H1 (cell line): ENCODE data around the gene MATN1. TPM values are rescaled to one million over a fixed set of nuclear protein-coding genes. Genes with fewer than 3 reads are reported as not detected.
A peak's percentile ranks its signal among the peaks of the same experiment; 100 is the strongest.

ENCODE experiments used
- CTCF ChIA-PET: fragments of 300-600 bp; sonication (Branson Sonifier 250); formaldehyde crosslinking; loops from one replicate; lab custom pipeline; 2021; ENCODE audit not compliant: partially characterized antibody; lab: Charles Lee
- POLR2A ChIA-PET: fragments of 300-600 bp; sonication (Branson Sonifier 250); formaldehyde crosslinking; loops from one replicate; lab custom pipeline; 2021; ENCODE audit warnings: inconsistent platforms; ENCODE audit not compliant: partially characterized antibody; lab: Charles Lee
- DNase-seq, 2 experiments: peaks; one replicate each; pipeline versions ENCODE4 v3.0.0 to v3.0.0-alpha.2; 2010 to 2022; ENCODE audit warnings: low spot score in 2 of 2, low read depth in 1 of 2, mixed read lengths in 1 of 2
- FAIRE-seq: peaks from 2 replicates; lab custom pipeline; 2011; peaks lifted over from hg19 to GRCh38; lab: Jason Lieb, UNC
- H2AFZ ChIP-seq: 2 replicates; pipeline ENCODE4 v1.8.1; 2012; ENCODE audit warnings: low read length, inconsistent platforms
- H2AK5ac ChIP-seq: 2 replicates; pipeline ENCODE4 v1.6.1; 2013; ENCODE audit warnings: low read depth, low read length
- H2BK120ac ChIP-seq: replicated peaks from 2 replicates; pipeline ENCODE3; 2013; ENCODE audit warnings: low read depth, low read length, inconsistent platforms
- H2BK12ac ChIP-seq: 2 replicates; pipeline ENCODE4 v1.6.1; 2013; ENCODE audit warnings: low read depth, low read length
- H2BK15ac ChIP-seq: 2 replicates; pipeline ENCODE4 v1.6.1; 2013; ENCODE audit warnings: low read length
- H2BK20ac ChIP-seq: 2 replicates; pipeline ENCODE4 v1.6.1; 2013; ENCODE audit warnings: low read length
- H2BK5ac ChIP-seq: 2 replicates; pipeline ENCODE4 v1.6.1; 2013; ENCODE audit warnings: low read depth, low read length
- H3K14ac ChIP-seq: 2 replicates; pipeline ENCODE4 v1.6.1; 2013; ENCODE audit warnings: inconsistent platforms; ENCODE audit not compliant: insufficient read length
- H3K18ac ChIP-seq: 2 replicates; pipeline ENCODE4 v1.6.1; 2013; ENCODE audit warnings: low read length; ENCODE audit errors: extremely low read depth
- H3K23ac ChIP-seq: 2 replicates; pipeline ENCODE4 v1.6.1; 2013; ENCODE audit warnings: inconsistent platforms; ENCODE audit not compliant: insufficient read length
- H3K23me2 ChIP-seq: 2 replicates; pipeline ENCODE4 v1.6.1; 2013; ENCODE audit warnings: low read depth, low read length
- H3K27ac ChIP-seq: 2 replicates; pipeline ENCODE4 v1.6.1; 2011; ENCODE audit warnings: low read depth, low read length, inconsistent platforms
- H3K27me3 ChIP-seq, 4 experiments: replicated peaks in 1 of 4; 1 replicate in 1 of 4; 2 replicates in 3 of 4; pipeline versions ENCODE4 v1.6.1 to v1.8.1; 2011 to 2013; ENCODE audit warnings: low read length in 3 of 4, mild to moderate bottlenecking in 3 of 4, inconsistent platforms in 2 of 4, mixed read lengths in 2 of 4, moderate library complexity in 1 of 4; ENCODE audit not compliant: control insufficient read depth in 3 of 4, insufficient read depth in 3 of 4; ENCODE audit errors: extremely low read depth in 1 of 4
- H3K36me3 ChIP-seq, 4 experiments: 2 replicates each; pipeline versions ENCODE4 v1.6.1 to v1.8.1; 2011 to 2013; ENCODE audit warnings: mild to moderate bottlenecking in 4 of 4, low read length in 3 of 4, moderate library complexity in 2 of 4, control low read depth in 1 of 4, inconsistent platforms in 1 of 4; ENCODE audit not compliant: insufficient read depth in 4 of 4, control insufficient read depth in 2 of 4
- H3K4ac ChIP-seq: replicated peaks from 2 replicates; pipeline ENCODE3; 2013; ENCODE audit warnings: low read length, low read depth, mixed read lengths, inconsistent platforms; ENCODE audit not compliant: insufficient read length
- H3K4me1 ChIP-seq, 4 experiments: replicated peaks in 1 of 4; 1 replicate in 1 of 4; 2 replicates in 3 of 4; pipeline versions ENCODE4 v1.6.1 to v1.8.1; 2011 to 2013; ENCODE audit warnings: low read length in 3 of 4, inconsistent platforms in 2 of 4, mixed read lengths in 1 of 4; ENCODE audit not compliant: insufficient read depth in 4 of 4, control insufficient read depth in 3 of 4
- H3K4me2 ChIP-seq, 2 experiments: 2 replicates each; pipeline versions ENCODE4 v1.6.1 to v1.8.1; 2011 to 2013; ENCODE audit warnings: low read depth in 2 of 2, low read length in 2 of 2, control low read depth in 1 of 2, inconsistent platforms in 1 of 2, mild to moderate bottlenecking in 1 of 2; ENCODE audit not compliant: insufficient read depth in 1 of 2
- H3K4me3 ChIP-seq, 4 experiments: fragments of 200-600, 300-600 bp in 1 of 4; sonication (generic), shearing (Covaris generic), sonication (Bioruptor Twin) in 1 of 4; 2 replicates each; pipeline versions ENCODE4 v1.5.1 to v1.8.1; 2011 to 2016; ENCODE audit warnings: low read length in 4 of 4, low read depth in 3 of 4, control low read depth in 2 of 4, inconsistent platforms in 2 of 4, mild to moderate bottlenecking in 2 of 4, mixed read lengths in 1 of 4, moderate library complexity in 1 of 4; ENCODE audit not compliant: insufficient read depth in 2 of 4; ENCODE audit errors: extremely low read depth in 1 of 4
- H3K56ac ChIP-seq: replicated peaks from 2 replicates; pipeline ENCODE3; 2013; ENCODE audit warnings: low read depth, mild to moderate bottlenecking, mixed read lengths, low read length, inconsistent platforms; ENCODE audit not compliant: insufficient read length
- H3K79me1 ChIP-seq: 2 replicates; pipeline ENCODE4 v1.6.1; 2013; ENCODE audit warnings: low read depth, low read length, control low read depth
- H3K79me2 ChIP-seq, 2 experiments: 2 replicates each; pipeline versions ENCODE4 v1.6.1 to v1.8.1; 2012 to 2013; ENCODE audit warnings: low read length in 2 of 2, mild to moderate bottlenecking in 2 of 2, inconsistent platforms in 1 of 2; ENCODE audit not compliant: insufficient read depth in 2 of 2, control insufficient read depth in 1 of 2
- H3K9ac ChIP-seq, 4 experiments: replicated peaks in 1 of 4; 1 replicate in 1 of 4; 2 replicates in 3 of 4; pipeline versions ENCODE4 v1.6.1 to v1.8.1; 2011 to 2013; ENCODE audit warnings: low read depth in 3 of 4, low read length in 3 of 4, control low read depth in 2 of 4, mild to moderate bottlenecking in 2 of 4, moderate library complexity in 2 of 4, inconsistent platforms in 1 of 4; ENCODE audit errors: extremely low read depth in 1 of 4
- H3K9me3 ChIP-seq, 2 experiments: 2 replicates each; pipeline versions ENCODE4 v1.6.1 to v1.8.1; 2012 to 2013; ENCODE audit warnings: mild to moderate bottlenecking in 2 of 2, moderate library complexity in 2 of 2, control low read depth in 1 of 2, inconsistent platforms in 1 of 2, low read depth in 1 of 2, low read length in 1 of 2, mixed read lengths in 1 of 2; ENCODE audit not compliant: insufficient read depth in 2 of 2
- H4K20me1 ChIP-seq, 2 experiments: replicated peaks in 1 of 2; 2 replicates each; pipeline versions ENCODE3 to v1.8.1; 2011 to 2013; ENCODE audit warnings: inconsistent platforms in 2 of 2, low read length in 2 of 2, mild to moderate bottlenecking in 1 of 2; ENCODE audit not compliant: insufficient read depth in 2 of 2, control insufficient read depth in 1 of 2
- H4K5ac ChIP-seq: 2 replicates; pipeline ENCODE4 v1.6.1; 2013; ENCODE audit warnings: low read length, low read depth, mixed read lengths, inconsistent platforms; ENCODE audit not compliant: insufficient read length
- H4K8ac ChIP-seq: 2 replicates; pipeline ENCODE4 v1.8.0; 2013; ENCODE audit warnings: mild to moderate bottlenecking, moderate library complexity, low read length, inconsistent platforms; ENCODE audit not compliant: insufficient read depth; ENCODE audit errors: extremely low read depth
- H4K91ac ChIP-seq: replicated peaks from 2 replicates; pipeline ENCODE3; 2013; ENCODE audit warnings: low read length, mixed read lengths, inconsistent platforms; ENCODE audit not compliant: insufficient read length
- YY1 ChIP-seq: IDR thresholded peaks from 2 replicates; pipeline ENCODE4 v1.6.1; 2011; ENCODE audit warnings: low read depth, mild to moderate bottlenecking, low read length
- WGBS, 2 experiments: shearing (Covaris generic) in 1 of 2; methylation state at CpG; one replicate each; pipeline versions ENCODE4 v1.1.6 to v1.1.7; 2013 to 2015; ENCODE audit warnings: low lambda C conversion rate in 2 of 2, mixed read lengths in 2 of 2, inconsistent platforms in 1 of 2, low coverage in 1 of 2, missing lambda C conversion rate in 1 of 2; ENCODE audit not compliant: insufficient replicate concordance in 2 of 2, insufficient coverage in 1 of 2, insufficient read length in 1 of 2; ENCODE audit errors: extremely low coverage in 1 of 2, missing lambda C conversion rate in 1 of 2; 5-methylcytosine and 5-hydroxymethylcytosine counted together
- polyA plus RNA-seq, 7 experiments: library from polyadenylated mRNA; depleted of rRNA in 3 of 7; stranded (reverse) in 5 of 7; unstranded in 2 of 7; fragments of >200 nt in 5 of 7; fragments of 200-250 nt in 2 of 7; gene quantifications; 1 replicate in 5 of 7; 2 replicates in 1 of 7; 4 replicates in 1 of 7; pipeline versions ENCODE4 v1.2.1 to v1.2.3, GENCODE V29; 2011 to 2013; ENCODE audit warnings: missing spikeins in 2 of 7, mixed read lengths in 2 of 7
- total RNA-seq: library from RNA; stranded (reverse); fragmentation: NEBNext Ultra II Directional; extraction: Animal tissue kit (Norgen Biotek cat#: 25700); gene quantifications from 2 replicates; pipeline ENCODE4 v1.2.1, GENCODE V29; 2021

Gene MATN1
- total and polyA plus RNA-seq, 2 of the 8 experiments (the other 6 are each of a cell fraction or from before 2014, with no cell fraction given) = 0.12 to 0.28 TPM

DNA sequence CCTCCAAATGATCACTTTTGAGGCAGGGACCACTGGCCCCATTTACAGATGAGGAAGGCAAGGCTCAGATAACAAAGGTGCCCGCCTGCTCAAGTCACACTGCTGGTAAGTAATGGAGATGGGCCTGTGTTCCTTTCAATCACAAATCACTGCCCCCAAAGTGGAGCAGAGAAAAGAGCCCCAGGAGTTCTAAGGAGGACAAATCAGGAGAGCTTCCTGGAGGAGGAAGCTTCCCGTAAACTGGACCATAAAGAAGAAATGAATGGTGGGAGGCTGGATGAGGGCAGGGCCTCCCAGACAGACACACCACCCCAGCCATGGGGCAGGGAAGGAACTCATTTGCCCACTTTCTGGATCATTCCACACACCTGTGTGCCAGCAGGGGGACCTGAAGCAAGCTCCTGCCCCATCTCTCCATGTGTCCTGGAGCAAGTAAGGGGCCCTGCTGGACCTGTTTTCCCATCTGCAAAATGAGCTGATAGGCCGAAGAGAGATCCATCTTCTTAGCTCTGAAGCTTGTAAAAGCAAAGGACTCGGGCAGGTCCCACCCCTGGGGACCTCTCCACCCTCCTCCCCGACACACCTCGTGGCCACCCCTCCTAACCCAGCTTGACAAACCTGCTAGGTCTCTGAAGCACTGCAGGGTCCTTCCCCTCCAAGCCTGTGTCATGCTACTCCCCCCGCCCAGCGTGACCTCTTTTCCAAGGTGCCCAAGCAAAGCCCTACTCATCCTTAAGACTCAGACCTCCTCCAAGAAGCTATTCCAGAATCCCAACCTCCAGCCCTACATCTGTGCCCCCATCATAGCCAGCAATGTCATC is 28.7 kb upstream of the MATN1 start:
- 71% methylated on average over 5 of the region's 8 CpGs; no CpG with 5 or more reads in 1 of the 2 experiments for WGBS, 2 experiments
- H3K4me3 ChIP-seq = no peak overlapping the region
- POLR2A ChIA-PET = interaction anchor here (2.2 kb wide), 1 partner anchor 24 kb away, joined by 5 read pairs; no protein-coding TSS in a partner anchor

More for the DNA sequence above, 28.7 kb upstream of the MATN1 start:
- H3K9me3 ChIP-seq = no peaks in the 10 kb centered on the region
- no peak overlapping the region for H3K27ac ChIP-seq
- no peak overlapping the region for H3K4ac ChIP-seq
- H3K79me1 ChIP-seq = no peaks in the 10 kb centered on the region
- no peak overlapping the region for H4K5ac ChIP-seq
- no peaks in the 10 kb centered on the region; a peak in 1 of 7 replicates for H3K27me3 ChIP-seq
- H3K79me2 ChIP-seq = no peaks in the 10 kb centered on the region
- H4K20me1 ChIP-seq = no peaks in the 10 kb centered on the region
- TF ChIP-seq YY1 = no peak
- H2BK5ac ChIP-seq = no peak overlapping the region
- CTCF ChIA-PET = interaction anchor here (1.3 to 55.1 kb wide), 3 partner anchors 12 to 168 kb away, joined by 5 to 1640 read pairs (median 1640); partner anchors contain the start of genes LAPTM5 and MATN1
- peak overlapping the region; percentile 75; the same call in 1 of the 2 replicates for H2BK12ac ChIP-seq
- H3K23ac ChIP-seq = no peak overlapping the region
- H3K18ac ChIP-seq = no peak overlapping the region; the same call in 1 of the 2 replicates
- H2AK5ac ChIP-seq = no peak overlapping the region; the same call in 1 of the 2 replicates
- H3K23me2 ChIP-seq = no peaks in the 10 kb centered on the region
- no peak overlapping the region; the same call in 1 of the 2 replicates for H2BK15ac ChIP-seq
- H4K8ac ChIP-seq = no peak overlapping the region
- peaks cover 0 to 16% (median 3%) of the 10 kb centered on the region in 4 experiments; a peak in 6 of 7 replicates for H3K4me1 ChIP-seq
- H2BK120ac ChIP-seq = no peak overlapping the region
- no peak overlapping the region for H3K4me2 ChIP-seq
- FAIRE-seq = no peak
- no peak overlapping the region for H3K56ac ChIP-seq
- no peak overlapping the region for H3K14ac ChIP-seq
- no peak overlapping the region for H4K91ac ChIP-seq
- DNase-seq = no peak
- H2BK20ac ChIP-seq = peak overlapping the region; percentile 72; the same call in 1 of the 2 replicates
- no peak overlapping the region for H2AFZ ChIP-seq
- H3K9ac ChIP-seq = no peak overlapping the region
- no peaks in the 10 kb centered on the region for H3K36me3 ChIP-seq
